Measurements from ENCODE around the gene NF2. TPM values are rescaled to one million over a fixed set of nuclear protein-coding genes. Genes with fewer than 3 reads are reported as not detected.

The NF2 gene
- total and polyA plus RNA-seq, 3 experiments from 2014 or later = 21.4 to 53.3 (median 51.6) TPM

GRCh38 chr22:29635734-29636357, 32.4 kb downstream of the NF2 start:
- ChIA-PET POLR2A (no interaction called here), CTCF (interaction anchor here (0.9 to 1.4 kb wide), 4 partner anchors 10 to 369 kb away, joined by 3 to 5 read pairs (median 3); no protein-coding TSS in a partner anchor)

GRCh38 chr22:29636751-29637150, 33.3 kb downstream of the NF2 start:
- H3K9me3 ChIP-seq (ENCODE audit: low read length) = no peaks in the 10 kb centered on the region
- POLR2A ChIA-PET = no interaction called here
- H3K36me3 Mint-ChIP-seq = peaks cover 0 to 36% (median 11%) of the 10 kb centered on the region in 3 donors

More at GRCh38 chr22:29635734-29636357, 32.4 kb downstream of the NF2 start:
- no peak overlapping the region for H3K27ac Mint-ChIP-seq
- peaks cover 26 to 43% (median 40%) of the 10 kb centered on the region in 3 donors for H3K4me1 Mint-ChIP-seq
- Histone ChIP-seq H3K4me3 (ENCODE audit: low read length) (no peak overlapping the region), H3K27ac (ENCODE audit: low read depth, low read length) (no peak overlapping the region), H3K36me3 (ENCODE audit: insufficient read depth, low read length) (no peaks in the 10 kb centered on the region), H3K27me3 (ENCODE audit: insufficient read depth, low read length, poor library complexity, severe bottlenecking) (no peaks in the 10 kb centered on the region), H3K9me3 (ENCODE audit: low read length) (no peaks in the 10 kb centered on the region), H3K4me1 (ENCODE audit: insufficient read depth, low read length) (peaks cover 5% of the 10 kb centered on the region)
- no peak overlapping the region for H3K4me3 Mint-ChIP-seq
- DNase-seq = peak in 1 of 5 donors; percentile 9
- peaks cover 0 to 1% of the 10 kb centered on the region in 2 donors for H3K27me3 Mint-ChIP-seq
- peaks cover 0 to 31% (median 8%) of the 10 kb centered on the region in 3 donors for H3K36me3 Mint-ChIP-seq
- no peaks in the 10 kb centered on the region for H3K9me3 Mint-ChIP-seq

GRCh38 chr22:29637181-29637580, 33.7 kb downstream of the NF2 start:
- no peak overlapping the region for H3K4me3 Mint-ChIP-seq
- Histone ChIP-seq H3K4me3 (ENCODE audit: low read length) (no peak overlapping the region), H3K27me3 (ENCODE audit: insufficient read depth, low read length, poor library complexity, severe bottlenecking) (no peaks in the 10 kb centered on the region), H3K9me3 (ENCODE audit: low read length) (no peaks in the 10 kb centered on the region), H3K36me3 (ENCODE audit: insufficient read depth, low read length) (no peaks in the 10 kb centered on the region), H3K27ac (ENCODE audit: low read depth, low read length) (no peak overlapping the region), H3K4me1 (ENCODE audit: insufficient read depth, low read length) (peaks cover 5% of the 10 kb centered on the region)
- peaks cover 26 to 45% (median 43%) of the 10 kb centered on the region in 3 donors for H3K4me1 Mint-ChIP-seq
- H3K27ac Mint-ChIP-seq = no peak overlapping the region
- no peaks in the 10 kb centered on the region for H3K9me3 Mint-ChIP-seq
- DNase-seq = no peak
- peaks cover 0 to 1% of the 10 kb centered on the region in 2 donors for H3K27me3 Mint-ChIP-seq
- POLR2A ChIA-PET = no interaction called here
- CTCF ChIA-PET = interaction anchor here (1.3 kb wide), 1 partner anchor 12 kb away, joined by 7 read pairs; no protein-coding TSS in a partner anchor
- peaks cover 0 to 39% (median 13%) of the 10 kb centered on the region in 3 donors for H3K36me3 Mint-ChIP-seq

More at GRCh38 chr22:29636751-29637150, 33.3 kb downstream of the NF2 start:
- Histone ChIP-seq H3K4me3 (ENCODE audit: low read length) (no peak overlapping the region), H3K4me1 (ENCODE audit: insufficient read depth, low read length) (peaks cover 5% of the 10 kb centered on the region), H3K27me3 (ENCODE audit: insufficient read depth, low read length, poor library complexity, severe bottlenecking) (no peaks in the 10 kb centered on the region), H3K36me3 (ENCODE audit: insufficient read depth, low read length) (no peaks in the 10 kb centered on the region), H3K27ac (ENCODE audit: low read depth, low read length) (no peak overlapping the region)
- DNase-seq = no peak
- H3K27me3 Mint-ChIP-seq = peaks cover 0 to 1% of the 10 kb centered on the region in 2 donors
- CTCF ChIA-PET = interaction anchor here (0.9 to 1.4 kb wide), 4 partner anchors 9 to 369 kb away, joined by 3 to 5 read pairs (median 3); no protein-coding TSS in a partner anchor
- H3K4me3 Mint-ChIP-seq = no peak overlapping the region
- peak overlapping the region in 1 of 8 donors; percentile 40 for H3K27ac Mint-ChIP-seq
- peaks cover 25 to 45% (median 43%) of the 10 kb centered on the region in 3 donors for H3K4me1 Mint-ChIP-seq
- no peaks in the 10 kb centered on the region for H3K9me3 Mint-ChIP-seq

- Mint-ChIP-seq H3K4me1 (peaks cover 19 to 44% (median 35%) of the 10 kb centered on the region in 3 donors), H3K27me3 (no peaks in the 10 kb centered on the region), H3K36me3 (peaks cover 0 to 48% (median 17%) of the 10 kb centered on the region in 3 donors), H3K9me3 (no peaks in the 10 kb centered on the region), H3K4me3 (no peak overlapping the region), H3K27ac (no peak overlapping the region)
- DNase-seq = no peak
- POLR2A ChIA-PET = no interaction called here
- no peaks in the 10 kb centered on the region for H3K4me1 ChIP-seq (ENCODE audit: insufficient read depth, low read length)
- no peak overlapping the region for H3K27ac ChIP-seq (ENCODE audit: low read depth, low read length)
- no peaks in the 10 kb centered on the region for H3K27me3 ChIP-seq (ENCODE audit: insufficient read depth, low read length, poor library complexity, severe bottlenecking)
- no peaks in the 10 kb centered on the region for H3K36me3 ChIP-seq (ENCODE audit: insufficient read depth, low read length)
- H3K4me3 ChIP-seq (ENCODE audit: low read length) = no peak overlapping the region
- CTCF ChIA-PET = no interaction called here
- H3K9me3 ChIP-seq (ENCODE audit: low read length) = no peaks in the 10 kb centered on the region
These were observed 35.2 kb downstream of the NF2 start for GRCh38 chr22:29638678-29639077.

GRCh38 chr22:29639096-29639495, 35.7 kb downstream of the NF2 start:
- no peaks in the 10 kb centered on the region for H3K27me3 ChIP-seq (ENCODE audit: insufficient read depth, low read length, poor library complexity, severe bottlenecking)
- peaks cover 17 to 40% (median 31%) of the 10 kb centered on the region in 3 donors for H3K4me1 Mint-ChIP-seq
- peak overlapping the region in 2 of 8 donors; percentile 22 to 46 for H3K27ac Mint-ChIP-seq
- H3K27ac ChIP-seq (ENCODE audit: low read depth, low read length) = no peak overlapping the region
- no peaks in the 10 kb centered on the region for H3K4me1 ChIP-seq (ENCODE audit: insufficient read depth, low read length)
- no peaks in the 10 kb centered on the region for H3K36me3 ChIP-seq (ENCODE audit: insufficient read depth, low read length)
- ChIA-PET CTCF (interaction anchor here (1.2 kb wide), 1 partner anchor 14 kb away, joined by 5 read pairs; no protein-coding TSS in a partner anchor), POLR2A (no interaction called here)
- no peaks in the 10 kb centered on the region for H3K9me3 Mint-ChIP-seq
- peaks cover 0 to 48% (median 17%) of the 10 kb centered on the region in 3 donors for H3K36me3 Mint-ChIP-seq
- no peak overlapping the region for H3K4me3 Mint-ChIP-seq
- no peak for DNase-seq
- H3K4me3 ChIP-seq (ENCODE audit: low read length) = no peak overlapping the region
- H3K27me3 Mint-ChIP-seq = no peaks in the 10 kb centered on the region
- no peaks in the 10 kb centered on the region for H3K9me3 ChIP-seq (ENCODE audit: low read length)

GRCh38 chr22:29641042-29641699, 37.7 kb downstream of the NF2 start:
- Histone ChIP-seq H3K36me3 (ENCODE audit: insufficient read depth, low read length) (no peaks in the 10 kb centered on the region), H3K27me3 (ENCODE audit: insufficient read depth, low read length, poor library complexity, severe bottlenecking) (no peaks in the 10 kb centered on the region), H3K4me1 (ENCODE audit: insufficient read depth, low read length) (no peaks in the 10 kb centered on the region), H3K4me3 (ENCODE audit: low read length) (no peak overlapping the region), H3K27ac (ENCODE audit: low read depth, low read length) (no peak overlapping the region), H3K9me3 (ENCODE audit: low read length) (no peaks in the 10 kb centered on the region)
- Mint-ChIP-seq H3K4me1 (peaks cover 17 to 32% (median 20%) of the 10 kb centered on the region in 3 donors), H3K4me3 (peak overlapping the region in 3 of 7 donors; percentile 9 to 41 (median 26)), H3K9me3 (no peaks in the 10 kb centered on the region), H3K27me3 (no peaks in the 10 kb centered on the region), H3K36me3 (peaks cover 0 to 61% (median 22%) of the 10 kb centered on the region in 3 donors), H3K27ac (peak overlapping the region in 2 of 8 donors; percentile 58 to 82)
- ChIA-PET CTCF (no interaction called here), POLR2A (no interaction called here)
- no peak for DNase-seq

GRCh38 chr22:29641700-29642330, 38.4 kb downstream of the NF2 start:
- H3K4me3 Mint-ChIP-seq = peak overlapping the region in 3 of 7 donors; percentile 5 to 41 (median 33)
- H3K27ac ChIP-seq (ENCODE audit: low read depth, low read length) = no peak overlapping the region
- CTCF ChIA-PET = no interaction called here

More at GRCh38 chr22:29641700-29642330, 38.4 kb downstream of the NF2 start:
- H3K36me3 ChIP-seq (ENCODE audit: insufficient read depth, low read length) = no peaks in the 10 kb centered on the region
- H3K27ac Mint-ChIP-seq = peak overlapping the region in 6 of 8 donors; percentile 2 to 82 (median 54)
- peaks cover 0 to 64% (median 22%) of the 10 kb centered on the region in 3 donors for H3K36me3 Mint-ChIP-seq
- peaks cover 17 to 32% (median 20%) of the 10 kb centered on the region in 3 donors for H3K4me1 Mint-ChIP-seq
- H3K27me3 Mint-ChIP-seq = no peaks in the 10 kb centered on the region
- no peaks in the 10 kb centered on the region for H3K4me1 ChIP-seq (ENCODE audit: insufficient read depth, low read length)
- H3K4me3 ChIP-seq (ENCODE audit: low read length) = no peak overlapping the region
- DNase-seq = no peak
- no peaks in the 10 kb centered on the region for H3K27me3 ChIP-seq (ENCODE audit: insufficient read depth, low read length, poor library complexity, severe bottlenecking)
- H3K9me3 ChIP-seq (ENCODE audit: low read length) = no peaks in the 10 kb centered on the region
- POLR2A ChIA-PET = no interaction called here
- H3K9me3 Mint-ChIP-seq = no peaks in the 10 kb centered on the region
